Measurements from ENCODE around the gene S100A9.

The S100A9 gene

DNA sequence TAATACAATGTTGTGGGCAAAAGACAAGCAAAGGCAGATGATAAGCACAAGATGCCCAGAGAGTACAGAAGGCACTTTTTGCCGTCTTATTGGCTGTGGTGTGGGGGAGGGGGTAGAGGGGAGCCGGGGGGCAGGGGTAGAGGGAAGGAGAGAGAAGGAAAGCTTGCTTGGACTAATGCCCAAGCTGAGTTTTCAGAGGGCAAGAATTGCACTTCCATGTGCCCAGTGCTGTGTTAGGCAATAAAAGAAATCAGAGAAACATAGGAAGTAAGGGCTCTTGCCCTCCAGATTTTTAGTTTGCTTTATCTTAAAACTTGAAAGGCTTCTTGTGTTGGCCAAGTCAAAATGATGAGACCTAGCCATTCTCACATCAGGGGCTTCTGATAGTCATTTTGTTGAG lies 9.4 kb downstream of the S100A9 start:
- H3K4me3 ChIP-seq (ENCODE audit: low read length in 2 of 2), result no peak overlapping the region
- H3K27ac ChIP-seq (ENCODE audit: low read depth in 2 of 2, low read length in 2 of 2), result no peak overlapping the region
- H3K4me1 ChIP-seq (ENCODE audit: control insufficient read depth in 2 of 2, insufficient read depth in 2 of 2, low read length in 2 of 2), result no peaks in the 10 kb centered on the region
- H3K9me3 ChIP-seq (ENCODE audit: control insufficient read depth in 2 of 2, low read length in 2 of 2), result no peaks in the 10 kb centered on the region
- no peaks in the 10 kb centered on the region for H3K27me3 ChIP-seq (ENCODE audit: control insufficient read depth in 2 of 2, insufficient read depth in 2 of 2, low read length in 2 of 2)
- H3K9ac ChIP-seq (ENCODE audit: low read depth in 1 of 2, low read length in 2 of 2), result no peak overlapping the region
- no peaks in the 10 kb centered on the region for H3K36me3 ChIP-seq (ENCODE audit: control insufficient read depth in 2 of 2, insufficient read depth in 2 of 2, low read length in 2 of 2)

DNA sequence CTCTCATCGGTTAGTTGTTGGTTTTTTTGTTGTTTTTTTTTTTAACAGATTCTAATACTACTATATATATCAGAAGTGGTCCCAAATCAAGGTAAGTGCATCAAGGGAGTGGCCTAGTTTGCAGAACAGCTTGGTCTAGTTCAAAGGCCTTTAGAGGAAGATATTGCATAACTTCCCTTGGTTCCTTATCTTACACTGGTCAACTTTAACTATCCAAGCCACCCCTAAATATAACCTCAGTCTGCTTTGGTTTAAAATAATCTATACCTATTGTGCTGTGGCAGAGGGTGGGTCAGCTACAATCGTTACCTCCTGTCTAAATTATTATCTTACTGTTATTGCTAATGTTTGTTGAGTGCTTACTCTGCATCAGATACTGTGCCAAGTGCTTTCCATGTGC lies 10.8 kb downstream of the S100A9 start:
- Histone ChIP-seq H3K4me1 (ENCODE audit: control insufficient read depth in 2 of 2, insufficient read depth in 2 of 2, low read length in 2 of 2) (no peaks in the 10 kb centered on the region), H3K27ac (ENCODE audit: low read depth in 2 of 2, low read length in 2 of 2) (no peak overlapping the region), H3K4me3 (ENCODE audit: low read length in 2 of 2) (no peak overlapping the region)

DNA sequence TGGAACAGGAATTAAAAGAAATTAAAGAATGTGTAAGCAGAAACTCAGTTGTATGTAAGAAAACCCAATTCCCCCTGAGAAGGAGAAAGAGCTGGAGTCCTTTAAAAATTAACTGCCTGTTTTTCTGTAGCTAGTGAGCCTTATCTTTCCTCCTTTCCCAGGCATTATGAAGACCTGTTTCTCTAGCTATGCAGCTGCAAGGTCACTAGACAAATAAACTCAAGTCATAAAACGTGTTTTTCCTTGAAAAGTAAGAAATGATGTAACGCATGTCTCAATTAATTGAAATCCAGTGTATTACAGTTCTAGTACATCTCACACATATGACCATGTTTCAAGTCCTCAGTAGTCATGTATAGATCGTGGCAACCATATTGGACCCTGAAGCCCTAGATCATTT lies 12.5 kb downstream of the S100A9 start:
- Histone ChIP-seq H3K27me3 (ENCODE audit: control insufficient read depth in 2 of 2, insufficient read depth in 2 of 2, low read length in 2 of 2) (no peaks in the 10 kb centered on the region), H3K9ac (ENCODE audit: low read depth in 1 of 2, low read length in 2 of 2) (no peak overlapping the region), H3K9me3 (ENCODE audit: control insufficient read depth in 2 of 2, low read length in 2 of 2) (no peaks in the 10 kb centered on the region), H3K36me3 (ENCODE audit: control insufficient read depth in 2 of 2, insufficient read depth in 2 of 2, low read length in 2 of 2) (no peaks in the 10 kb centered on the region), H3K27ac (ENCODE audit: low read depth in 2 of 2, low read length in 2 of 2) (no peak overlapping the region), H3K4me1 (ENCODE audit: control insufficient read depth in 2 of 2, insufficient read depth in 2 of 2, low read length in 2 of 2) (no peaks in the 10 kb centered on the region), H3K4me3 (ENCODE audit: low read length in 2 of 2) (no peak overlapping the region)

More for the DNA sequence above, 10.8 kb downstream of the S100A9 start:
- H3K9me3 ChIP-seq (ENCODE audit: control insufficient read depth in 2 of 2, low read length in 2 of 2), result no peaks in the 10 kb centered on the region
- H3K27me3 ChIP-seq (ENCODE audit: control insufficient read depth in 2 of 2, insufficient read depth in 2 of 2, low read length in 2 of 2), result no peaks in the 10 kb centered on the region
- H3K9ac ChIP-seq (ENCODE audit: low read depth in 1 of 2, low read length in 2 of 2), result no peak overlapping the region
- H3K36me3 ChIP-seq (ENCODE audit: control insufficient read depth in 2 of 2, insufficient read depth in 2 of 2, low read length in 2 of 2), result no peaks in the 10 kb centered on the region

DNA sequence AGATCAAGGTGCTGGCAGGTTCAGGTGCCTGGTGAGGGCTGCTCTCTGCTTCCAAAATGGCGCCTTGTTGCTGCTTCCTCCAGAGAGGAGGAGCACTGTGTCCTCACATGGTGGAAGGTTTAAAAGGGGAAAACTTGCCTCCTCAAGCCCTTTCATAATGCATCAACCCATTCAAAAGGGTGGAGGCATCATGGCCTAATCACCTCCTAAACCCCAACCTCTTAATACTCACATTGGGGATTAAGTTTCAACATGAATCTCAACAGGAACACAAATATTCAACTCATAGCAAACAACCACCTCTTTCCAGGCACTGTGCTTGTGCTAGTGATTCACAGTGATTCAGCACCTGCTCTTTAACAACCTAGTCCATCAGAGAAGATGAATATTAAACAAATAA lies 13.6 kb downstream of the S100A9 start:
- no peak overlapping the region for H3K4me3 ChIP-seq (ENCODE audit: low read length in 2 of 2)
- H3K27me3 ChIP-seq (ENCODE audit: control insufficient read depth in 2 of 2, insufficient read depth in 2 of 2, low read length in 2 of 2), result no peaks in the 10 kb centered on the region
- no peak overlapping the region for H3K27ac ChIP-seq (ENCODE audit: low read depth in 2 of 2, low read length in 2 of 2)
- H3K9ac ChIP-seq (ENCODE audit: low read depth in 1 of 2, low read length in 2 of 2), result no peak overlapping the region
- no peaks in the 10 kb centered on the region for H3K4me1 ChIP-seq (ENCODE audit: control insufficient read depth in 2 of 2, insufficient read depth in 2 of 2, low read length in 2 of 2)
- H3K9me3 ChIP-seq (ENCODE audit: control insufficient read depth in 2 of 2, low read length in 2 of 2), result no peaks in the 10 kb centered on the region
- no peaks in the 10 kb centered on the region for H3K36me3 ChIP-seq (ENCODE audit: control insufficient read depth in 2 of 2, insufficient read depth in 2 of 2, low read length in 2 of 2)

DNA sequence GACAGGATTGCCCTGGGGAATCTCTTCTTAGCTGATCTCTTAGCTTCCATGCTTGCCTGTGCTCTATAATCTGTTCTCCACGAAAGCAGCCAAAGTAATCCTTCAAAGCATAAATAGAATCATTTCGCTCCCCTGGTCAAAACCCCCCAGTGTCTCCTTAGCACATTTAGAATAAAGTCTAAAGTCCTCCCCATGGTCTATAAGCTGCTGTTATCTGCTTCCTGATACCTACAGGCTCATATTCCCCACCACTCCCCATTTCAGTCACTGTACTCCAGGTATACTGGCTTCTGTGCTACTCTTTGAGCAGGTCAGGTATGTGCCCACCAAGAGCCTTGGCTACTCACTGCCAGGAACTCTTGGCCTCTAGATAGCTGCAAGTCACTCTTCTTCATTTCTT lies 14.9 kb downstream of the S100A9 start:
- Histone ChIP-seq H3K36me3 (ENCODE audit: control insufficient read depth in 2 of 2, insufficient read depth in 2 of 2, low read length in 2 of 2) (no peaks in the 10 kb centered on the region), H3K4me3 (ENCODE audit: low read length in 2 of 2) (no peak overlapping the region), H3K9me3 (ENCODE audit: control insufficient read depth in 2 of 2, low read length in 2 of 2) (no peaks in the 10 kb centered on the region), H3K27me3 (ENCODE audit: control insufficient read depth in 2 of 2, insufficient read depth in 2 of 2, low read length in 2 of 2) (no peaks in the 10 kb centered on the region), H3K4me1 (ENCODE audit: control insufficient read depth in 2 of 2, insufficient read depth in 2 of 2, low read length in 2 of 2) (no peaks in the 10 kb centered on the region), H3K9ac (ENCODE audit: low read depth in 1 of 2, low read length in 2 of 2) (no peak overlapping the region), H3K27ac (ENCODE audit: low read depth in 2 of 2, low read length in 2 of 2) (no peak overlapping the region)

DNA sequence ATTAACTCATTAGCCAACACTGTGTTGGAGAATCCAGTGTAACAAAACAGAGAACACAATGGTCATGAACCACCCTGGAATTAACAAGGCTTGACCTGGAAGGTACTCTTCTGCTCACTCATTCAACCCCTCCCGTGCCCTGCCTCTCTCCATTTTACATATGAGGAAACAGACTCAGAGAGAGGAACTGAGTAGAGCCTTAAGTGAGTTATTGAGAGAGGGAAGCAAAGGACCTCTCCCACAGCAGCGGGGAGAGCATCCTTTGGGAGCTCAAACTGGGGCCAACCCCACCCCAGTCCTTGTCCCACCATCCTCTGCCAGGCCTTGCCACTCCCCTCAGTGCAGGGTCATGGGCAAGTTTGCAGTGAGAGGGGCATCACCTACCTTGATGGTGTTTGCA lies 16.4 kb downstream of the S100A9 start:
- H3K36me3 ChIP-seq (ENCODE audit: control insufficient read depth in 2 of 2, insufficient read depth in 2 of 2, low read length in 2 of 2), result no peaks in the 10 kb centered on the region
- no peak overlapping the region for H3K4me3 ChIP-seq (ENCODE audit: low read length in 2 of 2)
- H3K9ac ChIP-seq (ENCODE audit: low read depth in 1 of 2, low read length in 2 of 2), result no peak overlapping the region
- H3K4me1 ChIP-seq (ENCODE audit: control insufficient read depth in 2 of 2, insufficient read depth in 2 of 2, low read length in 2 of 2), result no peaks in the 10 kb centered on the region
- H3K27me3 ChIP-seq (ENCODE audit: control insufficient read depth in 2 of 2, insufficient read depth in 2 of 2, low read length in 2 of 2), result no peaks in the 10 kb centered on the region
- no peaks in the 10 kb centered on the region for H3K9me3 ChIP-seq (ENCODE audit: control insufficient read depth in 2 of 2, low read length in 2 of 2)
- no peak overlapping the region for H3K27ac ChIP-seq (ENCODE audit: low read depth in 2 of 2, low read length in 2 of 2)

DNA sequence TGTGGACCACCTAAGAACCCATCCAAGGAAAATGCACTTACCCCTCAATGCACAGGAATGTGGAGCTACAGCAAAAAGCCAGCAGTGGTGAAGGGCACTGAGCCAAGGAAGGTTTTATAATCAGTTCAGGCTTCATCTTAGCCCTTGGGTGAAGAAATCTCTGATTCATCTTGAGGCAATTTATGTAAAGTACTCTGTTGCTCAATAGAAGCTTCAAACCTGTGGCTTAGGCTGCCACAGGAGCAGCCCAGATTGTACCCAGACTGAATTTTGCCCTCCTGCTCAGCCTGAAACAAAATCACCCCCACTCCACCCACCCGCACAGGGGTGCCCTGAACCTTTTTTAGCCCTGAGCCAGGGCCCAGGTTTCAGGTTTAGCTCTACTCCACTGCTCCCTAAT lies 17.9 kb downstream of the S100A9 start, which contains the start of gene S100A12:
Gene S100A12 (minus strand): TSS at position 111 of the 400 bp plus-strand sequence. CDS start 1,029 bp downstream, outside the sequence.
- Histone ChIP-seq H3K36me3 (ENCODE audit: control insufficient read depth in 2 of 2, insufficient read depth in 2 of 2, low read length in 2 of 2) (no peaks in the 10 kb centered on the region), H3K4me1 (ENCODE audit: control insufficient read depth in 2 of 2, insufficient read depth in 2 of 2, low read length in 2 of 2) (no peaks in the 10 kb centered on the region), H3K27ac (ENCODE audit: low read depth in 2 of 2, low read length in 2 of 2) (no peak within 1 kb of the TSS), H3K9ac (ENCODE audit: low read depth in 1 of 2, low read length in 2 of 2) (no peak within 1 kb of the TSS), H3K27me3 (ENCODE audit: control insufficient read depth in 2 of 2, insufficient read depth in 2 of 2, low read length in 2 of 2) (no peaks in the 10 kb centered on the region), H3K4me3 (ENCODE audit: low read length in 2 of 2) (no peak within 1 kb of the TSS), H3K9me3 (ENCODE audit: control insufficient read depth in 2 of 2, low read length in 2 of 2) (no peaks in the 10 kb centered on the region)

DNA sequence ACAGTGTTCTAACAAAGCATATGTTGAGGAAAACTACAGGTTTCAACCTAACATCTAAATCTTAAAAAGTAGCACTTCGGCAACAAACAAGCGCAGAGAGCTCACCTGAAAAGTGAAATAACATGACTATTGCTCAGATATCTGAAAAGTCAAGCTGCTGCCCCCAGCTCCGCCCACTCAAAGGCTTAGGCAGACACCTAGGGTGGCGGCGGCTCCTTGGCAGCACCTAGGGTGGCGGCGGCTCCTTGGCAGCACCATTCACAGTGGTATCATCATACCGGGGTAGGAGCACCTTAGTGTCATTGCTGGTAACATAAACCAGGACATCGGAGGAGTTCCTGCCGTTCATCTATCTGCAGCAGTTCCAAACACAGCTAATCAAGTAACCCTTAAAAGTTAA lies 21.9 kb downstream of the S100A9 start:
- Histone ChIP-seq H3K4me1 (ENCODE audit: control insufficient read depth in 2 of 2, insufficient read depth in 2 of 2, low read length in 2 of 2) (no peaks in the 10 kb centered on the region), H3K4me3 (ENCODE audit: low read length in 2 of 2) (no peak overlapping the region), H3K36me3 (ENCODE audit: control insufficient read depth in 2 of 2, insufficient read depth in 2 of 2, low read length in 2 of 2) (no peaks in the 10 kb centered on the region), H3K9ac (ENCODE audit: low read depth in 1 of 2, low read length in 2 of 2) (no peak overlapping the region), H3K27ac (ENCODE audit: low read depth in 2 of 2, low read length in 2 of 2) (no peak overlapping the region), H3K27me3 (ENCODE audit: control insufficient read depth in 2 of 2, insufficient read depth in 2 of 2, low read length in 2 of 2) (no peaks in the 10 kb centered on the region), H3K9me3 (ENCODE audit: control insufficient read depth in 2 of 2, low read length in 2 of 2) (peaks cover 0 to 2% of the 10 kb centered on the region in 2 donors)

DNA sequence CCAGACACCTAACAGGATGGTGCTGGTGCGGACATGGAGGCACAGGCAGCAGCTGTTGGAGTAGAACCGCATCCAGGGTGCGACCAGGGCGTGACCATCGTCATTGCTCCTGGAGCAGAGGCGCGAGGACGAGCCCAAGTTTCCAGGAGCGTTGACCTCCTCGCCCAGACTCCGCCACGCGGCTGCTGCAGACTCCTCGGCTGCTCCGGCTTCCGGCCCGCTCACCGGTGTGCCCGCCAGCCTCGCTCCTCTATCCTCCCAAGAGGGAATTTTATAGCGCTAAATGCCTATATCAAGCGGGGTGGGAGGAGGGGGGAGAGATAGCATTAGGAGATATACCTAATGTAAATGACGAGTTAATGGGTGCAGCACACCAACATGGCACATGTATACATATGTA lies 23.1 kb downstream of the S100A9 start:
- Histone ChIP-seq H3K4me3 (ENCODE audit: low read length in 2 of 2) (no peak overlapping the region), H3K9me3 (ENCODE audit: control insufficient read depth in 2 of 2, low read length in 2 of 2) (peaks cover 0 to 2% of the 10 kb centered on the region in 2 donors), H3K27ac (ENCODE audit: low read depth in 2 of 2, low read length in 2 of 2) (no peak overlapping the region), H3K36me3 (ENCODE audit: control insufficient read depth in 2 of 2, insufficient read depth in 2 of 2, low read length in 2 of 2) (no peaks in the 10 kb centered on the region), H3K4me1 (ENCODE audit: control insufficient read depth in 2 of 2, insufficient read depth in 2 of 2, low read length in 2 of 2) (no peaks in the 10 kb centered on the region), H3K27me3 (ENCODE audit: control insufficient read depth in 2 of 2, insufficient read depth in 2 of 2, low read length in 2 of 2) (no peaks in the 10 kb centered on the region), H3K9ac (ENCODE audit: low read depth in 1 of 2, low read length in 2 of 2) (no peak overlapping the region)

DNA sequence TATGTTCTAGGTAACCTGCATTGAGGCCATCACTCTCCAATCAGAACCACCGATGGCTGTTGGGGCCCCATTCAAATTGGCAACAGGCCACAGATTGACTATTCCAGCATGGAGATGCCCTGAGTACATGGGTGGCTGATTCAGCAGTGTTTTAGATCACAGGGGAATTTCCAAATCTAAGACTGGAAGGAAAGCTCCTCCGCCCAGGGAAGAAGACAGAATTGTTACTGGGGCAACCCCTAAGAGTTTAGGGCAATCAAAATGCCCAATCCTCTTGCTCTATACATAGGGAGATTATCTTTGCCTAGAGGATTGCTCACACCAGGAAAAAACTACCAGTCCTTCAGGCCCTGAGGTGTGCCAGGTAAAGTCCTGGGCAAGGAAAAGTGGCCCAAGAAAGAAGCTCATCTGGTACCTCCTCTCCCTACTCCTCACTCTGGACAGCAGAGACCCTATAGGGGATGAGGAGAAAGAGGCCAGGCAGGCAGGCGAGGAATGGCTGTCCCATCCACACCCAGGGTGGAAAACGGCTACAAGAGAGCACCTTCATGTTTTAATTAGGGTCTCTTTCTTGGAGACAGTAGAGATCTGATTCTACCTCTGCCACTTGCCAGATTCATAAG lies 27.4 kb downstream of the S100A9 start:
- H3K27me3 ChIP-seq (ENCODE audit: control insufficient read depth in 2 of 2, insufficient read depth in 2 of 2, low read length in 2 of 2), result no peaks in the 10 kb centered on the region
- no peak overlapping the region for H3K9ac ChIP-seq (ENCODE audit: low read depth in 1 of 2, low read length in 2 of 2)
- no peaks in the 10 kb centered on the region for H3K36me3 ChIP-seq (ENCODE audit: control insufficient read depth in 2 of 2, insufficient read depth in 2 of 2, low read length in 2 of 2)
- no peak overlapping the region for H3K27ac ChIP-seq (ENCODE audit: low read depth in 2 of 2, low read length in 2 of 2)
- H3K4me1 ChIP-seq (ENCODE audit: control insufficient read depth in 2 of 2, insufficient read depth in 2 of 2, low read length in 2 of 2), result no peaks in the 10 kb centered on the region
- peaks cover 0 to 2% of the 10 kb centered on the region in 2 donors for H3K9me3 ChIP-seq (ENCODE audit: control insufficient read depth in 2 of 2, low read length in 2 of 2)
- no peak overlapping the region for H3K4me3 ChIP-seq (ENCODE audit: low read length in 2 of 2)

DNA sequence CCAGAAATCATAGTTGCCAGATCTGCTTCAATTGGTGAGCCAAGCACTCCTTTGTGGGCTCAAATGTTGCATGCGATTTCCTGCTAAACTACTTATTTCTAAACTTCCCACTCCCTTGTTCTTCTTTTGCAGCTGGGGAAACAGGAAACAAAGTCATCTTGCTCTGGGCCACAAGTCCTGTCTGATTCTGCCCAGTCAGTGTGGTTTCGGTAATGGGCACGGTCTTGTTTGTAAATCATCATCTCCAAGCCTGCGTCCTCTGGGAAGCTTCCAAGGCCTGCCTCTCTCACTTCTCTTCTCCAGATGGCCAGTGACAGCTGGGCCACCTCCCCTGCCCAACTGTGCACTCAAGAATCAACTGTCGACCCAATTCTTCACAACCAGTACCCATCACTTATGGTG lies 28.8 kb downstream of the S100A9 start:
- H3K4me3 ChIP-seq (ENCODE audit: low read length in 2 of 2), result no peak overlapping the region
- no peaks in the 10 kb centered on the region for H3K27me3 ChIP-seq (ENCODE audit: control insufficient read depth in 2 of 2, insufficient read depth in 2 of 2, low read length in 2 of 2)
- H3K4me1 ChIP-seq (ENCODE audit: control insufficient read depth in 2 of 2, insufficient read depth in 2 of 2, low read length in 2 of 2), result no peaks in the 10 kb centered on the region
- H3K9ac ChIP-seq (ENCODE audit: low read depth in 1 of 2, low read length in 2 of 2), result no peak overlapping the region
- no peaks in the 10 kb centered on the region for H3K36me3 ChIP-seq (ENCODE audit: control insufficient read depth in 2 of 2, insufficient read depth in 2 of 2, low read length in 2 of 2)
- no peak overlapping the region for H3K27ac ChIP-seq (ENCODE audit: low read depth in 2 of 2, low read length in 2 of 2)
- no peaks in the 10 kb centered on the region for H3K9me3 ChIP-seq (ENCODE audit: control insufficient read depth in 2 of 2, low read length in 2 of 2)
